Nucleus accumbens (tissue), 56 donors: ENCODE measurements around the gene ADCY3.

ENCODE experiments used
- DNase-seq, 56 donors: peaks; one replicate each; lab custom pipeline; 2025; lab: John Stamatoyannopoulos, UW

The ADCY3 gene

GRCh38 chr2:24878341-24878740 lies 41.7 kb downstream of the ADCY3 start:
- no peak for DNase-seq

DNA sequence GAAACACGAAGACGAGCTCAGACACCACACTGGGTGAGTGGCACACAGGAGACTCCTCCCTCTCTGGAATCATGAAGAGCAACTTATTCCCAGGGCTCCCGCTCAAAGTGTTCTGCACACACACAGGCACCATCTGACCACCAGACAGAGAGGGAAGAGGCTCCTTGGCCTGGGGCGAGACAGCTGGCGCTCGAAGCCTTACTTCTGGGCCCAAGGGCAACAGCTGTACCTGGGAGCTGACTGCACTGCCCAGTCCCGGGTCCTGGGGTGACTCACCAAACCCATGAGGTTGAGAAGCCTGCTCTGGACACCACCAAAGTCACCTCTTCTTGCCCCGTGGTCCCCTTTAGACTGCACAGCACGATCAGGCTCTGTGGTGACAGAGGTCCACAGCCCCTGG lies 42.4 kb downstream of the ADCY3 start:
- no peak for DNase-seq

GRCh38 chr2:24877067-24877466 lies 43.0 kb downstream of the ADCY3 start:
- no peak for DNase-seq

GRCh38 chr2:24875901-24876300 lies 44.1 kb downstream of the ADCY3 start:
- DNase-seq = no peak

- no peak for DNase-seq
Observed at GRCh38 chr2:24875272-24875671, 44.8 kb downstream of the ADCY3 start.

- DNase-seq = no peak
Observed at GRCh38 chr2:24874035-24874434, 46.0 kb downstream of the ADCY3 start.

GRCh38 chr2:24873619-24874018 lies 46.4 kb downstream of the ADCY3 start:
- no peak for DNase-seq

- DNase-seq = no peak
Observed at GRCh38 chr2:24872344-24873115, 47.5 kb downstream of the ADCY3 start.

GRCh38 chr2:24871852-24872333 lies 48.1 kb downstream of the ADCY3 start:
- no peak for DNase-seq

DNA sequence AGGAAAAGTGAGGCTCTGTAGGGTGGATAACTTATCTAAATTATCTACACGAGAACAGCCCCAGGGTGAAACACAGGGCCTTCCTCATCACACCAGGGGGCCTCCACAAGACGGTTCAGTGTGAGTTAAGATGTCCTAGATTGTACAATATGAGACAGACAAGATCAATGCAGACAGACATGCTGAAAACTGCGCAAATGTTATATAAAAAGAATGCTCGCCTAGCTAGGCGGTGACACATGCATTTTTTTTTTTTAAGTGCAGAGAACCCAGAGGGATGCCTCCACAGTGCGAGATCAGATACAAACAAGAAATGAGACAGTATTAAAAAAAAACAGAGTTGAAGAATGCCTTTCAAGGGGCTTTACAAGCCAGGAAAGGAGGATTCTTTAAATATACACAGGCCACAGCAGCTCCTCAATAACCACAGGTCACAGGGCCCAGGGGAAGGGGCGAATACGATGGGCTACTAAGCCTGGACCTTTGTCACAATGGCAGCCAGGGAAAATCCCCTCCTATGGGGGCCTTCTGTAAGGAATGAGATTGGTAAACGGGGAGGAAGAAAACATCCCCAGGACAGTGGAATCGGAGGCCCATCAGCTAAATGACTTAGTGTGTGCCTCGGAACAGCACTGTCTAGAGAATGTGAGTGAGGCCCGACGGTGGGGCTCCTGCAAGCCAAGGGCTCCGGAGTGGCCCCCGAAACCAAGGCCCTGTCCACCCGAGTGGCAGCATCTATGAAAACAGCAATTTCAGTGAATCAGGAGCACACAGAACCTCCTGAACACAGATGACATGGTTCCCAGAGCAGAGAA lies 48.9 kb downstream of the ADCY3 start:
- DNase-seq = no peak

DNA sequence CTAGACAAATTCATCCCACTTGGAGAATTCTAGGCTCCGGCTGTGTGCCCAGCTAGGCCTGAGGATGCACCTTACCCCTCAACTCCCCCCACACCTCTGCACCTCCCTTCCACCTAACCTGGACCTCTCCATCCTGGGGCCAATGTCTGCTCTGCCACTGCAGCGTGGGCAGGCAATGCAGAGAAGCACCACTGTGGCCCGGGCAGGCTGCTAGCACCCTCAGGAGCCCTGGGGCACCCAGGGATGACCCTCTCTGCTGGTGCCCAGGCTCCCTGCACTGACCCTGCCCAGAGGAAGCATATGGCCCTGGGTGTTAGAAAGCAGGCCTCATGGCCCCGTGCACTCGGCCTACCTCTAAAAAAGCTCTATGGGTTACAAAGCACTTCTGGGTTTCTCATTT lies 49.6 kb downstream of the ADCY3 start:
- DNase-seq = no peak

- no peak for DNase-seq
Observed at GRCh38 chr2:24866946-24867345, 53.1 kb downstream of the ADCY3 start.

- DNase-seq = no peak
Observed at GRCh38 chr2:24863641-24864040, 56.4 kb downstream of the ADCY3 start.

- no peak for DNase-seq
Observed at GRCh38 chr2:24861500-24861899, 58.5 kb downstream of the ADCY3 start.

DNA sequence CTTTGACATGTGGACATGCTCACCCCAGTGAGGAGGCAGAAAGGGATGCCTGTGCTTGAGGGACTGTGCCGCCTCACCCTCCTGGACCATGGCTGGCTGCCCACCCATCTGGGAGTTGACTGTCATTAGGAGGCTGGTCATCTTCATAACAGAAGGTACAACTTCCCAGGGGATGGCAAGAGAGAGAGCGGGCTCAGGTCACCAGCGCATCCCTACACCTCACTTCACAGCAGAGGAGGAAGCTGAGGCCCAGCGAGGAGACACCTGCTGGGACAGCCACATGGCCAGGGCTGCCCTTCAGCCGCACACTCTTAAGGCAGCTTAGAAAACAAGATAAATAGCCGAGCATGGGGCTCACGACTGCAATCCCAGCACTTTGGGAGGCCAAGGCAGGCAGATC lies 59.4 kb downstream of the ADCY3 start:
- no peak for DNase-seq

DNA sequence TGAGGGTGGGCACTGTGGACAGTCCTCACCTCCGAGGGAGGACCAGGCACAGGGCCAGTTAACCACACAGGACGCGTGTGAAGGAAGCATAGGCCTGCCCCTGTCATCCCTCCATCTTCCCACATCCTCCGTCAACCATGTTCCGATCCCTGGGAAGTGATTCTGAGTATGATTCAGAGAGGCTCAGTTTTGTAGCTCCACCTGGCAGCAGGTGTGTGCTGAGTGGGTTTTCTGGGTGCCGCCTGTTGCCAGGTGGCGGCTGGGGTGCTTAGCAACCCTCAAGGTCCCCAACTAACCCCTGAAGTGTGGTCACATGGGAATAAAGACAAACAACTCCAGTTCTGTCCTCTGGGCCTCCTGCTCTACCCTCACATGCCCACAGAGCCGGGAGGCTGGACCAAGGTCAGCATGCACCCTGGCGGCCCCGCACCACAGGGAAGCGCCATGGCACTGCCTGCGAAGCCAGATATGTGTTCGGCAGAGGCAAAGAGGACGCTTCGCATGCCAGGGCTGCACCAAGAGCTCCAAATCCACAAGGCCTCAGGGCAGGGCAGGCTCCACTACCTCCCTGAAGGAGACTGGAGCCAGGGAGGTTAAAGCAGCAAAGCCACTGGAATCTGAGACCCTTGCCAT lies 60.0 kb downstream of the ADCY3 start:
- DNase-seq = peak in 11 of 56 donors; percentile 9 to 52 (median 28)

DNA sequence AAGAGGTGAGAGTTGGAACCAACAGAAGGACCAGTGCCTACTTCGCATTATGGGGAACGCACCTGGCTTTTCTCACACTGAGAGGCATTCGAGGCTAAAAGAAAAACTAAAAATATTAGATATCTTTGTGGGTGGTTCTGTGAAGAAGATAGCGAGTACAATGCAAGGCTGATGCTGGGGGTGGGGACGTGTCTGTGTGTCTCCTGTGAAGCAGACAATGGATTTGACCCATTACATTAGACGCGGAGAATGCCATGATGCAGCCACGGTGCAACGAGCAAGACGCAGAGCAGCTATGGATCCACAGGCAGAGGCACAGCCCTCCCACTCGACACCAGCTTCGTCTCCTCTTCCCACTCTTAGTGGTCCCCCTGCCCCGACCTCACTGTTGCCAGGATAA lies 61.0 kb downstream of the ADCY3 start:
- DNase-seq = peak in 10 of 56 donors; percentile 11 to 43 (median 22)

GRCh38 chr2:24857746-24858145 lies 62.3 kb downstream of the ADCY3 start:
- DNase-seq = no peak

DNA sequence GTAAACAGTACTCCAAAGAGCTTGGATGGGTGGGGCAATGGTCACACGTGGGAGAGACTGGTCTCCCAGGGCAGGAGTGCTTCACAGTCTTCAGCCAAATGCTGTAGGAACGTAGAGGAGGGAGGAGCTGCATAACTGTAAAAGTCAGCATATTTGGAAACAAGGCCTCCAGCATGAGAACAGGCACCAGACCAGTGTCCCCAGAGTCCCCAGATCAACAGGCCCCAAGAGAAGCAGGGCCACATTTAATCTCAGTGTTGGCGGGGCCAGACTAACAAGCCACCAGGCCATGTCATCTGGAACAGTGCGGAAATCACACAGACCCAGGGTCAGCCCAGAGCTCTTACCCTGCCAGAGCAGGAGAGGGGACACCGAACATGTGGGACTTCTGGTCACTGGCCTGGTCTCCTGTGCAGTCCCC lies 63.2 kb downstream of the ADCY3 start:
- DNase-seq = no peak

DNA sequence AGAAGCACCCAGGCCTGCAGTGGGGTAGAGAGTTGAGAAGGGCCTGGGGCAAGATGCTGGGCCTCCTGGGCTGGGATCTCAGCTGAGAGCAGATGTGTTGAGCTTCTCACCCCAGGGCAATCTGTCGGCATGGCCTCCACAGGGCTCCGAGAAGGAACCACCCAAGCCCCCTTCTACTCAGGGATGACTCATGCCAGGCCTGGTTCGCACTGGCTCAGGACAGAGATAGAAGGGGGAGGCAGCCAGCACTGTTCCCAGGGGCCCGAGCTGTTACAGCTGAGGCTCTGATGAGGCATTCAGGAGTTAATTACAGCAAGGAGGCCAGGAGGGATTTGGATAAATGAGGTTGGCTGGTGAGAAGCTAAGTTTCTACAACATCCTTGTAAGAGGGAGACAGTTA lies 64.3 kb downstream of the ADCY3 start:
- DNase-seq = no peak

DNA sequence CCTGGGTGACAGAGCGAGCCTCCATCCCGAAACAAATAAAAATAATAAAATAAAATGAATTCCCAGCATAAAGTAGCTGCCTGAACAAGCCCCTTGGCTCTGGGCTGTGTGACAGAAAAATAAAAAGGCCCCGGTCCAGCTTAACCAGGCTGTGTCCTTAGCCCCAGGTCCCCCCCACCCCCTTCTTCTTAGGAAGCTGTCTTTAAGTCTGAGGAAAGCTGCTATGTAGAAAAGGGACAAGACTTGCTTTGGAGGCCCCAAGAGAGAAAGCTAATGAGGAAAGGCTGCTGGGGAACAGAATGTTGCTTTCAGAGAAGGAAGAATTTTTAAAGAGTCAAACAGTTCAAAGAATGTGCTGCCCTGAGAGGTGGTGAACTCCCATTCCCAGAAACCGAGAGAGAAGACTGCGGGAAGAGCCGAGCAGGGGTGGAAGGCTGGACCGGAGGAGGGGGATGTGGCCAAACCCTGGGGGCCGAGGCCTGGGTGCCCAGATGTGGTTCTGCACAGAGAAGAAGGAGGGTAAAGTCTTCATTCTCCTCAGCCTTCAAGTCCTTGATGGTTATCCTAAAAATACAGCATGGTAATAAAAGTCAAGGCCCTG lies 64.9 kb downstream of the ADCY3 start:
- DNase-seq = no peak
